ENCODE measurements around the gene ZRANB3.
"Not testable (repeated sequence)": the region's sequence is repeated elsewhere in the genome, so short reads cannot be mapped to it uniquely, and the experiment has no call there.

Gene ZRANB3

GRCh38 chr2:135422898-135423297 is 108.1 kb downstream of the ZRANB3 start:
- no peak overlapping the region for H3K27ac ChIP-seq
- H3K27me3 ChIP-seq: no peaks in the 10 kb centered on the region
- no peak overlapping the region for H3K9ac ChIP-seq
- H3K4me2 ChIP-seq: no peak overlapping the region
- peaks cover 11 to 31% (median 18%) of the 10 kb centered on the region in 11 experiments for H3K9me3 ChIP-seq (replicated peaks in 1 of 11)
- no peaks in the 10 kb centered on the region for H3K4me1 ChIP-seq
- no peaks in the 10 kb centered on the region for H4K20me1 ChIP-seq
- no peak for TF ChIP-seq Cebpa-rat (IDR thresholded peaks at IDR 0.05)
- peaks cover 0 to 8% (median 4%) of the 10 kb centered on the region in 11 experiments; a peak in 6 of 22 replicates for H3K36me3 ChIP-seq
- no peak overlapping the region for H3K4me3 ChIP-seq

DNA sequence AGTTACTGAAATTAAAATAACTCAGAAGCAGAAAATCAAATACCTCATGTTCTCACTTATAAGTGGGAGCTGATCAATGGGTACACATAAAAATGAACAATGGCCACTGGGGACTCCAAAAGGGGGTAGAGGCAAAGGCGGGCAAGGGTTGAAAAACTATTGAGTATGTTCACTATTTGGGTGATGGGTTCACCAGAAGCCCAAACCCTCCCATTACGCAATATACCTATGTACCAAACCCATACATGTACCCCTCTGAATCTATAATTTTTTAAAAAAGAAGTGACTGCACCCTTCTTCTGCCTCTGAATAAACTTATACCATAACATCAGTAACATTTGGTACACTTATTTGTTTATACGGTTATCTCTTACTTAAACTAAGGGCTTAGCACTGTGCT is 119.4 kb downstream of the ZRANB3 start:
- Histone ChIP-seq H3K4me3 (no peak overlapping the region), H3K9me3 (replicated peaks in 1 of 11) (peaks cover 0 to 25% (median 11%) of the 10 kb centered on the region in 11 experiments; a peak in 14 of 22 replicates), H3K27me3 (no peaks in the 10 kb centered on the region), H3K4me1 (no peaks in the 10 kb centered on the region), H3K27ac (no peak overlapping the region), H4K20me1 (no peaks in the 10 kb centered on the region), H3K4me2 (no peak overlapping the region), H3K9ac (no peak overlapping the region), H3K36me3 (no peaks in the 10 kb centered on the region)
- peak in 5 of 11 experiments; percentile 32 to 70 (median 42); a peak in 6 of 22 replicates for TF ChIP-seq Cebpa-rat (IDR thresholded peaks at IDR 0.05)

DNA sequence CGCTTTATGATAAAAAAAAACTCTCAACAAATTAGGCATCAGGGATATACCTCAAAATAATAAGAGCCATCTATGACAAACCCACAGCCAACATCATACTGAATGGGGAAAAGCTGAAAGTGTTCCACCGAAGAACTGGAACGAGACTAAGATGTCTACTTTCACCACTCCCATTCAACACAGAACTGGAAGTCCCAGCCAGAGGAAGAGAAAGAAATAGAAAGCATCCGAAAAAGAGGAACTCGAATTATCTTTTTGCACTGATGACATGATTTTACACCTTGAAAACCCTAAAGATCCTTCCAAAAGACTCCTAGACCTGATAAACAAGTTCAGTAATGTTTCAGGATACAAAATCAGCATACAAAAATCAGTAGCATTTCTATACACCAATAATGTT is 121.6 kb downstream of the ZRANB3 start:
- peaks cover 0 to 33% (median 11%) of the 10 kb centered on the region in 11 experiments; a peak in 14 of 22 replicates for H3K9me3 ChIP-seq (replicated peaks in 1 of 11)
- H3K4me2 ChIP-seq: no peak overlapping the region
- H3K4me1 ChIP-seq: no peaks in the 10 kb centered on the region
- no peak overlapping the region for H3K4me3 ChIP-seq
- H4K20me1 ChIP-seq: no peaks in the 10 kb centered on the region
- no peaks in the 10 kb centered on the region for H3K27me3 ChIP-seq
- no peak overlapping the region for H3K9ac ChIP-seq
- TF ChIP-seq Cebpa-rat (IDR thresholded peaks at IDR 0.05): no peak
- H3K36me3 ChIP-seq: no peaks in the 10 kb centered on the region
- H3K27ac ChIP-seq: no peak overlapping the region

GRCh38 chr2:135396259-135396658 is 134.8 kb downstream of the ZRANB3 start:
- H3K9me3 ChIP-seq (replicated peaks in 1 of 11); H3K27me3 ChIP-seq; H3K36me3 ChIP-seq; H3K4me2 ChIP-seq; H3K4me3 ChIP-seq; H3K9ac ChIP-seq; H3K27ac ChIP-seq; H3K4me1 ChIP-seq; H4K20me1 ChIP-seq: not testable (repeated sequence)

DNA sequence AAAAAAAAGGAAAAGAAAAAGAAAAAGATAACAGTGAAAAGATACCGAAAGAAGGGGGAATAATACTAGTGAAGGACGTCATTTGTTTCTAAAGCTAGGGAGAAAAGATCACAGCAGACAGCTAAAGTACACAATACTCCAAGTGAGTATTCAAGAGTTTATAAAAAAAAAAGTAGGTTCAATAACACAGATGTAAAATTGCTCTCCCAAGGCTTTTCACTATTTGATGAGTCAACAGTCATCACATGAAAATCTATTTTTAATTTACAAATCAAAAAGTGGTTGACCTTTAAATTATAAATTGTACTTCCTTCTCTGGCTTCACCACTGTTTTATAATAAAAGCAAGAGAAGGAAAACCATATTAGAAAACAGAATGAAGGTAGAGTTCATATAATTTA is 144.0 kb downstream of the ZRANB3 start:
- Histone ChIP-seq H3K9me3 (replicated peaks in 1 of 11) (peaks cover 5 to 27% (median 15%) of the 10 kb centered on the region in 11 experiments; a peak in 18 of 22 replicates), H3K4me1 (no peaks in the 10 kb centered on the region), H4K20me1 (no peaks in the 10 kb centered on the region), H3K4me2 (no peak overlapping the region), H3K4me3 (no peak overlapping the region), H3K27ac (no peak overlapping the region), H3K27me3 (no peaks in the 10 kb centered on the region), H3K9ac (no peak overlapping the region), H3K36me3 (peaks cover 0 to 16% (median 10%) of the 10 kb centered on the region in 11 experiments; a peak in 12 of 22 replicates)
- no peak for TF ChIP-seq Cebpa-rat (IDR thresholded peaks at IDR 0.05)

GRCh38 chr2:135378591-135378990 is 152.4 kb downstream of the ZRANB3 start:
- Histone ChIP-seq H3K9ac (no peak overlapping the region), H4K20me1 (no peaks in the 10 kb centered on the region), H3K4me2 (no peak overlapping the region), H3K27ac (no peak overlapping the region), H3K36me3 (peaks cover 0 to 13% (median 9%) of the 10 kb centered on the region in 11 experiments; a peak in 10 of 22 replicates), H3K27me3 (no peaks in the 10 kb centered on the region), H3K9me3 (replicated peaks in 1 of 11) (peaks cover 26 to 46% (median 38%) of the 10 kb centered on the region in 11 experiments), H3K4me3 (no peak overlapping the region), H3K4me1 (no peaks in the 10 kb centered on the region)
- no peak for TF ChIP-seq Cebpa-rat (IDR thresholded peaks at IDR 0.05)

- Histone ChIP-seq H3K4me2 (no peak overlapping the region), H4K20me1 (no peaks in the 10 kb centered on the region), H3K27me3 (no peaks in the 10 kb centered on the region), H3K9me3 (replicated peaks in 1 of 11) (peaks cover 8 to 31% (median 25%) of the 10 kb centered on the region in 11 experiments; a peak in 17 of 22 replicates), H3K9ac (no peak overlapping the region), H3K27ac (no peak overlapping the region), H3K36me3 (peaks cover 0 to 6% (median 0%) of the 10 kb centered on the region in 11 experiments; a peak in 1 of 22 replicates), H3K4me1 (no peaks in the 10 kb centered on the region), H3K4me3 (no peak overlapping the region)
- no peak for TF ChIP-seq Cebpa-rat (IDR thresholded peaks at IDR 0.05)
Observed at GRCh38 chr2:135373702-135374101, 157.3 kb downstream of the ZRANB3 start.

DNA sequence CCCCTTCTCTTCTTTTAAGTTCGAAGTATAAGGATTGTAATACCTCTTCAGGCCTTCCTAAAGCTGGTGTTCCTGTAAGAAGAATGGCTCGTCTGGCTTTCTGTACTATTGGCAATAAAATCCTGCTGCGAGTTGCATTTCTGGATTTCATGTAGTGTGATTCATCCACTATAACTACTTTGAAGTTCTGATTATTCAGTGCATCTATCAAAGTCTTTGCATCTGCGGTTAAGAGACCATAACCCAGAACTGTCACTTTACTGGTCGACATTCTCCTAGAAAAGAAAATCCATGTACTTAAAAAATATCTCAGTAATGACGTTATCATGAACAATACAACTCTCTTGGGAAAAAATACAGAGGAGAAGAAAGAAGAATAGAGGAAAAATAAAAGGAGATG is 181.1 kb downstream of the ZRANB3 start:
- TF ChIP-seq Cebpa-rat (IDR thresholded peaks at IDR 0.05): no peak
- Histone ChIP-seq H3K36me3 (peaks cover 25 to 40% (median 30%) of the 10 kb centered on the region in 11 experiments), H3K27me3 (no peaks in the 10 kb centered on the region), H3K9me3 (replicated peaks in 1 of 11) (peaks cover 35 to 52% (median 43%) of the 10 kb centered on the region in 11 experiments), H3K4me3 (no peak overlapping the region), H3K27ac (no peak overlapping the region), H3K9ac (no peak overlapping the region), H4K20me1 (no peaks in the 10 kb centered on the region), H3K4me1 (no peaks in the 10 kb centered on the region), H3K4me2 (no peak overlapping the region)

DNA sequence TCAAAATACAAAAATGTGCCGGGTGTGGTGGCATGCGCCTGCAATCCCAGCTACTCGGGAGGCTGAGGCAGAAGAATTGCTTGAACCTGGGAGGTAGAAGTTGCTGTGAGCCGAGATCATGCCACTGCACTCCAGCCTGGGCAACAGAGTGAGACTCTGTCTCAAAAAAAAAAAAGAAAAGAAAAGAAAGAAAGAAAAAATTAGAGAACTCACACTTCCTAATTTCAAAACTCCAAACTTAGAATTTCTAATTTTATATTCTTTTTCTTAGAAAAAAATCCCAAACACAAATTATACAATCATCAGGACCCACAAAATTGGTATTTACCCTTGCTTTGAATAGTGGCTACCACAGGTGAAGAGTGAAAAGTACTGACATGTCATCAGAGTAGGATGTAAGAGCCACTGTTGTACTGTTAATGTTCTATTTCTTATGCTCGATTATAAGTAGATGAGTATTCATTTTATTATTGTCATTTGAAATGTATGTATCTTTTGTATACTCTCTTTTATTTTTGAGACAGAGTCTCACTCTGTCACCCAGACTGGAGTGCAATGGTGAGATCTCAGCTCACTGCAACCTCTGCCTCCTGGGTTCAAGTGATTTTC is 182.8 kb downstream of the ZRANB3 start:
- not testable (repeated sequence) for H3K9ac ChIP-seq, H3K27me3 ChIP-seq, H3K27ac ChIP-seq, H4K20me1 ChIP-seq, H3K4me1 ChIP-seq, H3K4me2 ChIP-seq
- peaks cover 25 to 40% (median 30%) of the 10 kb centered on the region in 11 experiments for H3K36me3 ChIP-seq
- peaks cover 35 to 52% (median 43%) of the 10 kb centered on the region in 11 experiments for H3K9me3 ChIP-seq (replicated peaks in 1 of 11)
- peak overlapping the region in 1 of 10 experiments; percentile 31; a peak in 1 of 20 replicates for H3K4me3 ChIP-seq

DNA sequence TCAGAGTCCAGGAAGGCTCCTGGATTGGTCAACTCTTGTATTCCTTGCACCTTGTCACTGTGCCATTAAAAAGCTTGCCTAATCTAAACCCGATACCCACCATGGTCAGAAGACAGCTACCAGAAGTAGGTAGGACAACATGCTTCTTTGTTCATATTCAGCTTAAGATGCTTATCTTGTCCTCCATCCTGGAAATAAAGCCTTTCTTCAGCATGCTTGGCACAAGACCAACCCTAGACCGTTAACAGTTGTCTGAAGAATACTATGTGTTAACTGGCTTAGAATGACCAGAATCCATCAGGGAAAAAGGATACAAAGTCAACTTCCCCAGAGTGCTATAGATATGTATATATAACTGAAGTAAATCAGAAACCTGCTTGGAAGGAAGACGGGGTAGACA is 193.9 kb downstream of the ZRANB3 start:
- peaks cover 13 to 21% (median 16%) of the 10 kb centered on the region in 11 experiments for H3K9me3 ChIP-seq (replicated peaks in 1 of 11)

More for the DNA sequence above, 193.9 kb downstream of the ZRANB3 start:
- no peak overlapping the region for H3K27ac ChIP-seq
- peaks cover 0 to 8% (median 6%) of the 10 kb centered on the region in 10 experiments; a peak in 9 of 20 replicates for H3K4me1 ChIP-seq
- no peak overlapping the region for H3K9ac ChIP-seq
- no peak overlapping the region for H3K4me3 ChIP-seq
- H4K20me1 ChIP-seq: no peaks in the 10 kb centered on the region
- H3K27me3 ChIP-seq: no peaks in the 10 kb centered on the region
- peaks cover 0 to 15% (median 5%) of the 10 kb centered on the region in 11 experiments; a peak in 8 of 22 replicates for H3K36me3 ChIP-seq
- peak overlapping the region in 3 of 11 experiments; percentile 0 to 32 (median 17); a peak in 2 of 22 replicates for H3K4me2 ChIP-seq
- no peak for TF ChIP-seq Cebpa-rat (IDR thresholded peaks at IDR 0.05)
